ENCODE measurements around the gene FBXW8. TPM values are rescaled to one million over a fixed set of nuclear protein-coding genes. Genes with fewer than 3 reads are reported as not detected.

Gene FBXW8
- total and polyA plus RNA-seq, 2 donors (not counting 1 experiment from before 2014, with no cell fraction given): 12.1 to 23.5 TPM

DNA sequence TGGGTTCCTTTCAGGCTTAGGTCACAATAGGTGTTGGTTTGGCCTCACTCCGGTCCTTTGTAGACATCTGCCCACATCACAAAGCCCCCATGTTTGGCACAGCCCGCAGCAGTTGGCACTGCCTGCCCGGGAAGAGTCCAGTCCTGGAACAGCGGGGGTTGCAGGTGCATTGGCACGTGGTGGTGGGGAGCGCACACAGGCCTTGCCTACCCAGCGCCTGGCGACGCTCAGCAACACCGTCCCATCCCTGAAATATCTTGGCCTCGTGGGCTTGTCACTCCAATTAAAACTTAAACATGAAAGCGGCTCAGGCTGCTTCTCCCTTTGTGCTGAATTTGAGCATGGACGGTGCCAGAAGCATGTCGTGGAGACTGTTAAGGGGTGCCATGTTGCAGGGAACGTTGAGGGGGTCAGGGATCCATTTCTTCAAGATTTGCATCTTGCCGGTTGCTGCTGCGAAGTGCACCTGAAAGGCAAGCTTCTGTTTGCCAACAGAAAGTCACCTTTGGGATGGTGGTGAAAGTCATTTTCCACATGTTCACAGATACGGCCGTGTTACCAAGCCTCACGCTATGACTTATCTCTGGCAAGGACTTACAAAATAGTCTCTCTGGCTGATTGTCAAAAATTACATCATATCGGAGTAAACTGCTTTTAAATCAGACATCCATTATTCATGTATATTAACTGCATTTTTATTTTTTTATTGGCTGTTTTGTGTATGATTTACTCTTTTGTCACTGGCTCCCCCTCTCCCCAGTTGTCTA is 91.5 kb downstream of the FBXW8 start:
- WGBS (ENCODE audit: insufficient coverage): 89% methylated on average over 19 of the region's 21 CpGs
- no peaks in the 10 kb centered on the region for H3K79me2 ChIP-seq (ENCODE audit: control insufficient read depth, insufficient read depth, low read length)
- H3K9ac ChIP-seq (ENCODE audit: low read length): no peak overlapping the region
- no peaks in the 10 kb centered on the region for H3K27me3 ChIP-seq (replicated peaks in 1 of 4; ENCODE audit: control extremely low read depth in 1 of 4, control insufficient read depth in 3 of 4, insufficient read depth in 4 of 4, low read length in 3 of 4)
- H3K4me1 Mint-ChIP-seq: peaks cover 6% of the 10 kb centered on the region
- DNase-seq (no peak), ATAC-seq (ENCODE audit: low read depth) (no peak)
- H3K4me3 ChIP-seq (ENCODE audit: control extremely low read depth in 1 of 5, extremely low read depth in 1 of 5, insufficient read depth in 1 of 5, low read depth in 2 of 5, low read length in 4 of 5): no peak overlapping the region
- H3K27ac ChIP-seq (ENCODE audit: low read length in 2 of 2): no peak overlapping the region
- H4K20me1 ChIP-seq (ENCODE audit: control insufficient read depth, insufficient read depth, low read length, poor library complexity, severe bottlenecking): no peaks in the 10 kb centered on the region
- ChIA-PET CTCF (no interaction called here), POLR2A (no interaction called here)
- H3K4me1 ChIP-seq (ENCODE audit: control insufficient read depth in 2 of 2, insufficient read depth in 2 of 2, low read length in 2 of 2): peaks cover 0 to 6% of the 10 kb centered on the region in 2 donors
- peaks cover 0 to under 1% (median 0%) of the 10 kb centered on the region in 3 donors for H3K9me3 ChIP-seq (ENCODE audit: control extremely low read depth in 1 of 3, control insufficient read depth in 2 of 3, insufficient read depth in 1 of 3, low read length in 2 of 3)
- no peak overlapping the region for H2AFZ ChIP-seq (ENCODE audit: insufficient read depth, low read depth, low read length, poor library complexity, severe bottlenecking)
- H3K4me3 Mint-ChIP-seq: no peak overlapping the region
- no peak for TF ChIP-seq EZH2 (IDR thresholded peaks at IDR 0.05; ENCODE audit: borderline replicate concordance, insufficient read depth, low read depth, low read length, poor library complexity, severe bottlenecking)
- TF ChIP-seq, protein P1, sequence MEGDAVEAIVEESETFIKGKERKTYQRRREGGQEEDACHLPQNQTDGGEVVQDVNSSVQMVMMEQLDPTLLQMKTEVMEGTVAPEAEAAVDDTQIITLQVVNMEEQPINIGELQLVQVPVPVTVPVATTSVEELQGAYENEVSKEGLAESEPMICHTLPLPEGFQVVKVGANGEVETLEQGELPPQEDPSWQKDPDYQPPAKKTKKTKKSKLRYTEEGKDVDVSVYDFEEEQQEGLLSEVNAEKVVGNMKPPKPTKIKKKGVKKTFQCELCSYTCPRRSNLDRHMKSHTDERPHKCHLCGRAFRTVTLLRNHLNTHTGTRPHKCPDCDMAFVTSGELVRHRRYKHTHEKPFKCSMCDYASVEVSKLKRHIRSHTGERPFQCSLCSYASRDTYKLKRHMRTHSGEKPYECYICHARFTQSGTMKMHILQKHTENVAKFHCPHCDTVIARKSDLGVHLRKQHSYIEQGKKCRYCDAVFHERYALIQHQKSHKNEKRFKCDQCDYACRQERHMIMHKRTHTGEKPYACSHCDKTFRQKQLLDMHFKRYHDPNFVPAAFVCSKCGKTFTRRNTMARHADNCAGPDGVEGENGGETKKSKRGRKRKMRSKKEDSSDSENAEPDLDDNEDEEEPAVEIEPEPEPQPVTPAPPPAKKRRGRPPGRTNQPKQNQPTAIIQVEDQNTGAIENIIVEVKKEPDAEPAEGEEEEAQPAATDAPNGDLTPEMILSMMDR (IDR thresholded peaks at IDR 0.05): no peak
- no peak overlapping the region for H3K4me2 ChIP-seq (replicated peaks; ENCODE audit: low read depth, low read length, poor library complexity, severe bottlenecking)
- H3K36me3 ChIP-seq (replicated peaks in 1 of 2; ENCODE audit: control extremely low read depth in 1 of 2, control insufficient read depth in 1 of 2, extremely low read depth in 1 of 2, insufficient read depth in 2 of 2, low read length in 1 of 2): peaks cover 8 to 39% of the 10 kb centered on the region in 2 experiments
- H3K9me3 Mint-ChIP-seq (ENCODE audit: insufficient read depth): no peaks in the 10 kb centered on the region
- H3K27ac Mint-ChIP-seq: no peak overlapping the region
- intact Hi-C loops (cut with micrococcal nuclease): no loop called here
- no peaks in the 10 kb centered on the region for H3K27me3 Mint-ChIP-seq

DNA sequence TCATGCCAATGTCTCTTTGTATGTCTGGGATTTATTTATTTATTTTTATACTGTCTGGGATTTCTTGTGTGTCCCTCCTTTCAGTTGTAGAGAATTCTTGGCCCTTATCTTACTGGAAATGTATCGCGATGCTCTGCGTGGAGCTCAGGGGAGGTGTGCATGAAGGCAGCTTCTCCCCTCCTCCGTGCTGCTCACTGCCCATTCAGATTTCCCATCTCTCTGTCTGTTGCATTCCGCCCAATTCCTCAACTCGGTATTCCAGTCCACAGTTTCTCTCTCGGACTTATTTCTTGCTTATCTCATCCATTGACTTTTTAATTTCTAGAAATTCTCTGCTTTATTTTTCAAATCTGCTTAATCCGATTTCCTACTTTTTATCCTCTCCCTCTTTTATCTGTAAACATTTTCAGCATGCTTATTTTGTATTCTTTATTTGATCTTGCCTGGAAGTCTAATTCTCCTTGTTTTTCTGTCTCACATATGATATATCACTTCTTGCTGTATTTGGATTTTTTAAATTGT is 93.2 kb downstream of the FBXW8 start:
- H3K27me3 ChIP-seq (replicated peaks in 1 of 4; ENCODE audit: control extremely low read depth in 1 of 4, control insufficient read depth in 3 of 4, insufficient read depth in 4 of 4, low read length in 3 of 4): no peaks in the 10 kb centered on the region
- H3K9me3 Mint-ChIP-seq (ENCODE audit: insufficient read depth): no peaks in the 10 kb centered on the region
- H3K9ac ChIP-seq (ENCODE audit: low read length): no peak overlapping the region
- intact Hi-C loops (cut with micrococcal nuclease): no loop called here
- peaks cover 0 to 6% of the 10 kb centered on the region in 2 donors for H3K4me1 ChIP-seq (ENCODE audit: control insufficient read depth in 2 of 2, insufficient read depth in 2 of 2, low read length in 2 of 2)
- H4K20me1 ChIP-seq (ENCODE audit: control insufficient read depth, insufficient read depth, low read length, poor library complexity, severe bottlenecking): no peaks in the 10 kb centered on the region
- ChIA-PET CTCF (no interaction called here), POLR2A (no interaction called here)
- DNase-seq (no peak), ATAC-seq (ENCODE audit: low read depth) (no peak)
- no peak overlapping the region for H3K4me3 ChIP-seq (ENCODE audit: control extremely low read depth in 1 of 5, extremely low read depth in 1 of 5, insufficient read depth in 1 of 5, low read depth in 2 of 5, low read length in 4 of 5)
- H3K4me1 Mint-ChIP-seq: peaks cover 6% of the 10 kb centered on the region
- TF ChIP-seq, protein P1 (IDR thresholded peaks at IDR 0.05): no peak
- no peak for TF ChIP-seq EZH2 (IDR thresholded peaks at IDR 0.05; ENCODE audit: borderline replicate concordance, insufficient read depth, low read depth, low read length, poor library complexity, severe bottlenecking)
- H3K4me2 ChIP-seq (replicated peaks; ENCODE audit: low read depth, low read length, poor library complexity, severe bottlenecking): no peak overlapping the region
- no peak overlapping the region for H3K27ac ChIP-seq (ENCODE audit: low read length in 2 of 2)
- H3K36me3 ChIP-seq (replicated peaks in 1 of 2; ENCODE audit: control extremely low read depth in 1 of 2, control insufficient read depth in 1 of 2, extremely low read depth in 1 of 2, insufficient read depth in 2 of 2, low read length in 1 of 2): peaks cover 13 to 40% of the 10 kb centered on the region in 2 experiments
- no peak overlapping the region for H2AFZ ChIP-seq (ENCODE audit: insufficient read depth, low read depth, low read length, poor library complexity, severe bottlenecking)
- no peak overlapping the region for H3K4me3 Mint-ChIP-seq
- H3K27me3 Mint-ChIP-seq: no peaks in the 10 kb centered on the region
- H3K79me2 ChIP-seq (ENCODE audit: control insufficient read depth, insufficient read depth, low read length): no peaks in the 10 kb centered on the region
- peaks cover 0 to 1% (median 0%) of the 10 kb centered on the region in 3 donors for H3K9me3 ChIP-seq (ENCODE audit: control extremely low read depth in 1 of 3, control insufficient read depth in 2 of 3, insufficient read depth in 1 of 3, low read length in 2 of 3)
- H3K27ac Mint-ChIP-seq: no peak overlapping the region
- WGBS (ENCODE audit: insufficient coverage): 100% methylated on average over 3 of the region's 8 CpGs
